Activated CD8-positive, alpha-beta T cell treated with anti-CD3 and anti-CD28 coated beads for 36 hours (primary cell): ENCODE data around the gene GRK5. TPM values are rescaled to one million over a fixed set of nuclear protein-coding genes. Genes with fewer than 3 reads are reported as not detected.

Experiments used
- ATAC-seq: fragments of 200-7000 bp; cut with Tn5 transposase; one replicate; pipeline ENCODE4 v1.10.0; 2021; ENCODE audit warnings: mild to moderate bottlenecking, moderate library complexity
- CTCF ChIA-PET: fragments of 350-600 bp; sonication (Branson Sonifier 250); formaldehyde crosslinking; loops from one replicate; lab custom pipeline; 2021; ENCODE audit warnings: antibody characterized with exemption; lab: Charles Lee
- POLR2A ChIA-PET: fragments of 350-600 bp; sonication (Branson Sonifier 250); formaldehyde crosslinking; loops from one replicate; lab custom pipeline; 2021; ENCODE audit warnings: antibody characterized with exemption; lab: Charles Lee
- DNase-seq: peaks from one replicate; pipeline ENCODE4 v3.0.0-alpha.2; 2020
- H3K27ac Mint-ChIP-seq: one replicate; pipeline ENCODE4 v1.8.0; 2021; ENCODE audit warnings: mild to moderate bottlenecking, mixed read lengths
- H3K27me3 Mint-ChIP-seq: one replicate; pipeline ENCODE4 v1.8.0; 2021; ENCODE audit warnings: mixed read lengths
- H3K36me3 Mint-ChIP-seq: one replicate; pipeline ENCODE4 v1.8.0; 2021; ENCODE audit warnings: low read depth, mixed read lengths
- H3K4me1 Mint-ChIP-seq: one replicate; pipeline ENCODE4 v1.8.0; 2021; ENCODE audit warnings: low read depth, mixed read lengths
- H3K4me3 Mint-ChIP-seq: one replicate; pipeline ENCODE4 v1.8.0; 2021; ENCODE audit warnings: mild to moderate bottlenecking, moderate library complexity, mixed read lengths
- H3K9me3 Mint-ChIP-seq: one replicate; pipeline ENCODE4 v1.8.0; 2021; ENCODE audit warnings: mixed read lengths
- intact Hi-C: fragments of 100-400 bp; cut with micrococcal nuclease; formaldehyde crosslinking; loops from one replicate; pipeline ENCODE4 v1.10.0; 2022
- total RNA-seq, 2 experiments: library from RNA; stranded (reverse); gene quantifications; one replicate each; pipeline ENCODE4 v1.2.3, GENCODE V29; 2021
- TF ChIP-seq, protein P1 (sequence below): fragments of 200-600 bp; IDR thresholded peaks from one replicate; pipeline ENCODE4 v1.8.0; 2022; ENCODE audit warnings: antibody characterized with exemption, mild to moderate bottlenecking

The GRK5 gene
- total RNA-seq, 2 experiments from 2014 or later: 14.8 to 15.6 TPM

DNA sequence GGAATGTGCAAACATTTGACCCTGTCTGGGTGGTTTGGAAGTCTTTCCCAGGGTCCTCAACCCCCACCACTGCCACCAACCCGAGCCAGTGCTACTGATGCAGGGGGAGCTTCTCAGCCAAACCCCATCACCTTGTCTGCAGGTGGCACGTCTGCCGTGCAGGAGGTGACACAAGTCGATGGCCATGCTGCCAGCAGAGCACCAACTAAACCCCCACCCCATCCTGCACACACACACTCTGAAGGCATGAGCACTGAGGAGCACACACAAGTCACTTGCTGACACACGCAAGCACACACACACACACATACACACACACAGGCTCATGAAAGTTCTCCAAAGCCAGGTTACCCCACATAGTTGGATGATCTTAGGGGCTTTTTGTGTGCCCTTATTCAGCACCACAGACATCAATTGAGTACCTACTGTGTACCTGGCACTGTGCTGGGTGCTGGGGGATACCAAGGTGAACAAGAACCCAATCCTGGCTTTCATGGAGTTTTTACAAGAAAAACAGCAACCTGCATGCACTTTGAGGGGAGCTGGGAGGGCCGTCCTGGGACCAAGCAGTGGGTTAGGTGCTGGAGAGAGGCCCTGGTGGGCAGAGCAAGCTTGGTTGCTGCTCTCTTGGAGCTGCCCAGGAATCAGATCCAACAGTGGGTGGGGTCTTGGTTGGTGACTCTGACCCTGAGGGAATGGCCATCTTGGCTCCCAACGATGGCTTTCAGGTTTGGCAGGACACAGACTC lies 216.3 kb downstream of the GRK5 start:
- POLR2A ChIA-PET: interaction anchor here (0.6 to 1.4 kb wide), 2 partner anchors 11 to 70 kb away, joined by 3 read pairs; no protein-coding TSS in a partner anchor

DNA sequence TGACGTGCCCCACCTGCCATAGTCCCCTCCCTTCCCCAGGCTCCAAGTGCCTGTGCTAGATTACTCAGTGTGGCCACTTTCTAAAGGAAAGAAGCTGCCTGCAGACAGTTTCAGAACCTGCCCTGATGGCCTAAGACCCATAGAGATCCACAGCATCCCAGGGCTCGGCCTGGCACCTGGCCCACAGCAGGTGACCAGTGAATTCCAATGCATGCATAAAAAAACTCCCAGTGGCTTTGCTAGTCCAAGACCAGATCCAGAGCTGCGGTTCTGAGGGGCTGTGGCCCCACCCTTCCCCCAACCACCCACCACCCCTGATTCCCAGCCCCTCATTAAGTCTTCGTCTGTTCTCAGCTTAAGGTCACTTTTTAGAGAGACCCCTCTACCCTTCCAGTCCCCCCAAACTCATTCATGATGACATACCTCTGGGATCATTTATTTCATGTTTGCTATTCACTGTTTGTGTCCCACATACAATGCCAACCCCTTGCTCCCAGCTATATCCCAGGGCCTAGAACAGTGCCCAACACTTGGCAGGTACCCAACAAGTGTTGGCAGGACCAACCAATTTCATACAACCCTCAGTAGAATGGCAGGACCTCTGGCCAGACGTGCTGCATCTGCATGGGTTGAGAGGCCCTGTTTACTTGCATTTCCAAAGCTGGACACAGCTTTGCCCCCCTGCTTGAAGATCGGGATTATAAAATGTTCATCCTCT lies 217.0 kb downstream of the GRK5 start:
- Mint-ChIP-seq H3K4me3 (no peak overlapping the region), H3K36me3 (peaks cover 4% of the 10 kb centered on the region), H3K27me3 (no peaks in the 10 kb centered on the region), H3K4me1 (peaks cover 10% of the 10 kb centered on the region), H3K27ac (no peak overlapping the region), H3K9me3 (no peaks in the 10 kb centered on the region)
- intact Hi-C loops: no loop called here
- CTCF ChIA-PET: interaction anchor here (1.6 to 4.2 kb wide), 3 partner anchors 8 to 225 kb away, joined by 5 to 17 read pairs (median 6); no protein-coding TSS in a partner anchor
- DNase-seq: no peak
- TF ChIP-seq, protein P1, sequence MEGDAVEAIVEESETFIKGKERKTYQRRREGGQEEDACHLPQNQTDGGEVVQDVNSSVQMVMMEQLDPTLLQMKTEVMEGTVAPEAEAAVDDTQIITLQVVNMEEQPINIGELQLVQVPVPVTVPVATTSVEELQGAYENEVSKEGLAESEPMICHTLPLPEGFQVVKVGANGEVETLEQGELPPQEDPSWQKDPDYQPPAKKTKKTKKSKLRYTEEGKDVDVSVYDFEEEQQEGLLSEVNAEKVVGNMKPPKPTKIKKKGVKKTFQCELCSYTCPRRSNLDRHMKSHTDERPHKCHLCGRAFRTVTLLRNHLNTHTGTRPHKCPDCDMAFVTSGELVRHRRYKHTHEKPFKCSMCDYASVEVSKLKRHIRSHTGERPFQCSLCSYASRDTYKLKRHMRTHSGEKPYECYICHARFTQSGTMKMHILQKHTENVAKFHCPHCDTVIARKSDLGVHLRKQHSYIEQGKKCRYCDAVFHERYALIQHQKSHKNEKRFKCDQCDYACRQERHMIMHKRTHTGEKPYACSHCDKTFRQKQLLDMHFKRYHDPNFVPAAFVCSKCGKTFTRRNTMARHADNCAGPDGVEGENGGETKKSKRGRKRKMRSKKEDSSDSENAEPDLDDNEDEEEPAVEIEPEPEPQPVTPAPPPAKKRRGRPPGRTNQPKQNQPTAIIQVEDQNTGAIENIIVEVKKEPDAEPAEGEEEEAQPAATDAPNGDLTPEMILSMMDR: no peak
- ATAC-seq: no peak
- POLR2A ChIA-PET: interaction anchor here (0.6 to 1.4 kb wide), 3 partner anchors 70 to 488 kb away, joined by 3 read pairs; no protein-coding TSS in a partner anchor

More for the DNA sequence above, 216.3 kb downstream of the GRK5 start:
- H3K27ac Mint-ChIP-seq: no peak overlapping the region
- no peak for ATAC-seq
- TF ChIP-seq, protein P1: no peak
- H3K9me3 Mint-ChIP-seq: no peaks in the 10 kb centered on the region
- H3K4me1 Mint-ChIP-seq: peaks cover 4% of the 10 kb centered on the region
- intact Hi-C loops: no loop called here
- peaks cover 4% of the 10 kb centered on the region for H3K36me3 Mint-ChIP-seq
- H3K27me3 Mint-ChIP-seq: no peaks in the 10 kb centered on the region
- CTCF ChIA-PET: interaction anchor here (4.2 kb wide), 1 partner anchor 225 kb away, joined by 17 read pairs; no protein-coding TSS in a partner anchor
- DNase-seq: no peak
- H3K4me3 Mint-ChIP-seq: no peak overlapping the region

DNA sequence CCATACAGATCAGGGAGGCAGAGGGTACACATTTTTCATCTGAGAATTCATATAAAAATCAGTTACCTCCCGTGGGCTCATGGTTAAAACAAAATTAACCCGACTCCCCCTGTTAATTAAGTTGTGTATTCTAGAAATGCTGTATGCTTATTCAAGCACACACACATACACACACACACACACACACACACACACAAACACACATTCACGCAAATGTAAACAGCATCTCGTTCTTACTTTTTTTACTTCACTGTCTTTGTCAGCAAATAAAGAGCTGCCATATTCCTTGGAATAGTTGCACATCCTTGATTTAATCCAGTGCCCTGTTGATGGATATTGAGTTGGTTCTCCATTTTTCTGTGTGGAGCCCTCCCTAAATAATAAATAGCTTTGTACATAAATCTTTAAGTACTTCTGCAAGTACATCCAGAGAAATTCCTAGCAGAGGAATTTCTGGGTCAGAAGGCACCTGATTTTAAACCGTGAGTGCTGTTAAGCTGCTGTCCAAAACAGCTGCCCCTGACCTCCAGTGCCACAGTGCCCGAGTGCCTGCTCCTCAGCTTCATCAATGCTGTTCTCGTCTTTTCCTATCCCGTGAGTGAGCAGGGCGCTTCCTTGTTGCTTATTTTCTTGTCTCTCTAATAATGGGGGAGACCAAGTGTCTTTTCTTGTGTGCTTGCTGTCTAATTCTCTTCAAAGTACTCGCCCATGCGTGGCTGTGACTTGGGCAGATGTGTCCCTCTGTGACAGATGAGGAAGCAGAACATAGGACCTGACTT lies 217.9 kb downstream of the GRK5 start:
- Mint-ChIP-seq H3K27ac (no peak overlapping the region), H3K4me3 (no peak overlapping the region), H3K36me3 (peaks cover 4% of the 10 kb centered on the region), H3K9me3 (no peaks in the 10 kb centered on the region), H3K4me1 (peaks cover 12% of the 10 kb centered on the region), H3K27me3 (no peaks in the 10 kb centered on the region)
- CTCF ChIA-PET: interaction anchor here (1.6 to 4.2 kb wide), 3 partner anchors 9 to 226 kb away, joined by 5 to 17 read pairs (median 6); no protein-coding TSS in a partner anchor
- DNase-seq: no peak
- POLR2A ChIA-PET: interaction anchor here (1.1 to 1.4 kb wide), 2 partner anchors 69 to 174 kb away, joined by 3 read pairs; no protein-coding TSS in a partner anchor
- intact Hi-C loops: no loop called here
- TF ChIP-seq, protein P1: no peak
- no peak for ATAC-seq

DNA sequence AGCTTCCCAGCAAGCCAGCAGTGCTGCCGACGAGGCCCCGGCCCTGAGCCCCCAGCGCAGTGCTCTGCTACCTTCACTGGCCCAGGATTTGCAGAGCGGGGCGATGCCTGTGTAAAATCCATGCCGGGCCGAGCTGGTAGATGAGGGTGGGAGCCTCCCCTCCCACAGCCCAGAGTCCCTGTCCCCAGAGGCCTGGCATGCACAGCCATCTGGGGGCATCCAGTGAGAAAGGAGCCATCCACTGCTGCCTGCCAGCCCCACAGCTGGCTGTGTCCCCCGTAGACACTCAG lies 218.5 kb downstream of the GRK5 start:
- ATAC-seq (no peak), DNase-seq (no peak)
- CTCF ChIA-PET: interaction anchor here (1.6 to 4.2 kb wide), 3 partner anchors 10 to 227 kb away, joined by 5 to 17 read pairs (median 6); no protein-coding TSS in a partner anchor
- no peaks in the 10 kb centered on the region for H3K9me3 Mint-ChIP-seq
- TF ChIP-seq, protein P1: no peak
- peaks cover 12% of the 10 kb centered on the region for H3K4me1 Mint-ChIP-seq
- no peaks in the 10 kb centered on the region for H3K27me3 Mint-ChIP-seq
- POLR2A ChIA-PET: no interaction called here
- intact Hi-C loops: no loop called here
- H3K4me3 Mint-ChIP-seq: no peak overlapping the region
- no peak overlapping the region for H3K27ac Mint-ChIP-seq
- H3K36me3 Mint-ChIP-seq: peaks cover 4% of the 10 kb centered on the region
